HUES48 (cell line): Measurements from ENCODE around the gene ASPSCR1.
A peak's percentile ranks its signal among the peaks of the same experiment; 100 is the strongest.
"Not testable (repeated sequence)": the region's sequence is repeated elsewhere in the genome, so short reads cannot be mapped to it uniquely, and the experiment has no call there.

Experiments
- H3K27ac ChIP-seq: one replicate; pipeline ENCODE4 v1.7.0; 2013; ENCODE audit warnings: low read depth, low read length, inconsistent platforms
- H3K27me3 ChIP-seq: 2 replicates; pipeline ENCODE4 v1.6.1; 2013; ENCODE audit warnings: mild to moderate bottlenecking, low read length; ENCODE audit not compliant: control insufficient read depth, insufficient read depth
- H3K36me3 ChIP-seq: 2 replicates; pipeline ENCODE4 v1.6.1; 2013; ENCODE audit warnings: low read length; ENCODE audit not compliant: control insufficient read depth, insufficient read depth
- H3K4me1 ChIP-seq: 2 replicates; pipeline ENCODE4 v1.6.1; 2013; ENCODE audit warnings: mild to moderate bottlenecking, low read length; ENCODE audit not compliant: control insufficient read depth, insufficient read depth
- H3K4me3 ChIP-seq: 2 replicates; pipeline ENCODE4 v1.5.1; 2013; ENCODE audit warnings: mild to moderate bottlenecking, low read depth, low read length
- H3K9ac ChIP-seq: 2 replicates; pipeline ENCODE4 v1.6.1; 2013; ENCODE audit warnings: mild to moderate bottlenecking, low read depth, low read length, moderate library complexity
- H3K9me3 ChIP-seq: 2 replicates; pipeline ENCODE4 v1.6.1; 2013; ENCODE audit warnings: low read length; ENCODE audit not compliant: control insufficient read depth, insufficient read depth

ASPSCR1 gene

GRCh38 chr17:81980122-81980521, 2.7 kb downstream of the ASPSCR1 start:
- Histone ChIP-seq H3K27ac (no peak overlapping the region), H3K36me3 (peaks cover 25% of the 10 kb centered on the region), H3K9ac (no peak overlapping the region), H3K27me3 (peaks cover 18% of the 10 kb centered on the region), H3K9me3 (no peaks in the 10 kb centered on the region), H3K4me3 (no peak overlapping the region), H3K4me1 (no peaks in the 10 kb centered on the region)

GRCh38 chr17:81980707-81981343, 3.4 kb downstream of the ASPSCR1 start:
- no peak overlapping the region for H3K9ac ChIP-seq
- no peaks in the 10 kb centered on the region for H3K9me3 ChIP-seq
- H3K4me3 ChIP-seq: no peak overlapping the region
- peaks cover 32% of the 10 kb centered on the region for H3K36me3 ChIP-seq
- H3K4me1 ChIP-seq: no peaks in the 10 kb centered on the region
- peaks cover 12% of the 10 kb centered on the region for H3K27me3 ChIP-seq
- H3K27ac ChIP-seq: no peak overlapping the region

DNA sequence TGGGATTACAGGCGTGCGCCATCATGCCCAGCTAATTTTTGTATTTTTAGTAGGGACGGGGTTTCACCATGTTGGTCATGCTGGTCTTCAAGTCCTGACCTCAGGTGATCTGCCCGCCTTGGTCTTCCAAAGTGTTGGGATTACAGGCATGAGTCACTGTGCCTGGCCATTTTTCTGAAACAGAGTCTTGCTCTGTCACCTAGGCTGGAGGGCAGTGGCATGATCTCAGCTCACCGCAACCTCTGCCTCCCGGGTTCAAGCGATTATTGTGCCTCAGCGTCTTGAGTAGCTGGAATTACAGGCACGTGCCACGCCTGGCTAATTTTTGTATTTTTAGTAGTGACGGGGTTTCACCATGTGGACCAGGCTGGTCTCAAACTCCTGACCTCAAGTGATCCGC, 4.1 kb downstream of the ASPSCR1 start:
- H3K27me3 ChIP-seq, H3K27ac ChIP-seq, H3K4me3 ChIP-seq, H3K9ac ChIP-seq, H3K4me1 ChIP-seq, H3K9me3 ChIP-seq: not testable (repeated sequence)
- peaks cover 39% of the 10 kb centered on the region for H3K36me3 ChIP-seq

GRCh38 chr17:81983011-81983638, 5.7 kb downstream of the ASPSCR1 start:
- Histone ChIP-seq H3K36me3 (peaks cover 46% of the 10 kb centered on the region), H3K4me1 (no peaks in the 10 kb centered on the region), H3K9ac (no peak overlapping the region), H3K27ac (no peak overlapping the region), H3K27me3 (no peaks in the 10 kb centered on the region), H3K4me3 (no peak overlapping the region), H3K9me3 (no peaks in the 10 kb centered on the region)

DNA sequence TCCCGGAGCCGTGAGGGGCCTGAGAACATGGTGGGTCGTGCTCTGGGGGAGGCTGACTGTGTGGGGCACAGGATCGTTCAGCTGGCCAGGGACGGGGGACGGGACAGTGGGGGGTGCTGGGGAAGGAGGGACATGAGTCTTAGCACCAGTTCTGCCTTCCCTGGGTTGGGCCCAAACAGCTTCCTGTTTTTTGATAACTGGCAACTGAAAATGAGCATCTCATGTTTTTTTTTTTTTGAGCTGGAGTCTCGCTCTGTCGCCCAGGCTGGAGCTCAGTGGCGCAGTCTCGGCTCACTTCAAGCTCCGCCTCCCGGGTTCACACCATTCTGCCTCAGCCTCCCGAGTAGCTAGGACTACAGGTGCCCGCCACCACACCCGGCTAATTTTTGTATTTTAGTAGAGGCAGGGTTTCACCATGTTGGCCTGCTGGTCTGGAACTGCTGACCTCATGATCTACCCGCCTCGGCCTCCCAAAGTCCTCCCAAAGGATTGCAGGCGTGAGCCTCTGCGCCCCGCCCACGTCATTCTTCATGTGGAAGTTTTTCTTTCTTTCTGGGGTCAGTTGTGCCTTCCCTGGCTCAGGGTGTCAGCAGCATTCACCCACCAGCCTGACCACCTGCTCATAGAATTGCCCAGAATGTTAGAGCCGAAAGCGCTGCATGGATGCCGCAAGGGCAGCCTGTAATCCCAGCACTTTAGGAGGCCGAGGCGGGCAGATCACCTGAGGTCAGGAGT, 6.4 kb downstream of the ASPSCR1 start:
- no peak overlapping the region for H3K4me3 ChIP-seq
- no peak overlapping the region for H3K27ac ChIP-seq
- H3K36me3 ChIP-seq: peaks cover 46% of the 10 kb centered on the region
- no peaks in the 10 kb centered on the region for H3K27me3 ChIP-seq
- H3K4me1 ChIP-seq: no peaks in the 10 kb centered on the region
- no peaks in the 10 kb centered on the region for H3K9me3 ChIP-seq
- no peak overlapping the region for H3K9ac ChIP-seq

DNA sequence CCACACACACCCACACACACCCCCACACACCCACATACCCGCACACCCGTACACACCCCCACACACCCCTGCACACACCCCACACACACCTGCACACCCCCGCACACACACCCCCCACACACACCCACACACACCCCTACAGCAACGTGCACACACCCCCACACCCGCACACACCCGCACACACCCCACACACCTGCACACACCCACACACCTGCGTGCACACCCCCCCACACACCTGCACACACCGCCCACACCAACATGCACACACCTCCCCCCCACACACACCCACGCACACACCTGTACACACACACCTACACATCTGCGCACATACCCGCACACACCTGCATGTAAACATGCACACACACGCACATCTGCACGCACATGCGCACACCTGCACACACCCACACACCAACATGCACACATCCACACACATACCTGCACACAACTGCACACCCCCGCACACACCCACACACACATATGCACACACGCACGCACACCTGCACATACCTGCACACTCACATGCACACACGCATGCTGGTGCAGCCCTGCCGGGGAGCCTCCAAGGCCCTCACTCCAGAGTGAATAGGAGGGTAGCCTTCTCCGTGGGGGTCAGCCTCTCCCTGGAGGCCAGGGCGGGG, 7.5 kb downstream of the ASPSCR1 start:
- Histone ChIP-seq H3K36me3 (peaks cover 40% of the 10 kb centered on the region), H3K4me1 (no peaks in the 10 kb centered on the region), H3K4me3 (no peak overlapping the region), H3K9me3 (no peaks in the 10 kb centered on the region), H3K9ac (no peak overlapping the region), H3K27ac (no peak overlapping the region), H3K27me3 (no peaks in the 10 kb centered on the region)

- Histone ChIP-seq H3K4me1 (peaks cover 3% of the 10 kb centered on the region), H3K36me3 (peaks cover 35% of the 10 kb centered on the region), H3K9ac (no peak overlapping the region), H3K9me3 (no peaks in the 10 kb centered on the region), H3K27me3 (no peaks in the 10 kb centered on the region), H3K27ac (no peak overlapping the region), H3K4me3 (no peak overlapping the region)
Observed at GRCh38 chr17:81986606-81987005, 9.2 kb downstream of the ASPSCR1 start.

GRCh38 chr17:81987161-81987770, 9.8 kb downstream of the ASPSCR1 start:
- no peaks in the 10 kb centered on the region for H3K27me3 ChIP-seq
- H3K4me3 ChIP-seq: no peak overlapping the region
- peaks cover 34% of the 10 kb centered on the region for H3K36me3 ChIP-seq
- H3K4me1 ChIP-seq: peaks cover 9% of the 10 kb centered on the region
- no peak overlapping the region for H3K27ac ChIP-seq
- H3K9me3 ChIP-seq: no peaks in the 10 kb centered on the region
- H3K9ac ChIP-seq: no peak overlapping the region

- peaks cover 14% of the 10 kb centered on the region for H3K36me3 ChIP-seq
- H3K4me3 ChIP-seq: no peak overlapping the region
- no peaks in the 10 kb centered on the region for H3K9me3 ChIP-seq
- no peak overlapping the region for H3K9ac ChIP-seq
- H3K4me1 ChIP-seq: peaks cover 16% of the 10 kb centered on the region
- no peak overlapping the region for H3K27ac ChIP-seq
- no peaks in the 10 kb centered on the region for H3K27me3 ChIP-seq
Observed at GRCh38 chr17:81990836-81991683, 13.6 kb downstream of the ASPSCR1 start.

DNA sequence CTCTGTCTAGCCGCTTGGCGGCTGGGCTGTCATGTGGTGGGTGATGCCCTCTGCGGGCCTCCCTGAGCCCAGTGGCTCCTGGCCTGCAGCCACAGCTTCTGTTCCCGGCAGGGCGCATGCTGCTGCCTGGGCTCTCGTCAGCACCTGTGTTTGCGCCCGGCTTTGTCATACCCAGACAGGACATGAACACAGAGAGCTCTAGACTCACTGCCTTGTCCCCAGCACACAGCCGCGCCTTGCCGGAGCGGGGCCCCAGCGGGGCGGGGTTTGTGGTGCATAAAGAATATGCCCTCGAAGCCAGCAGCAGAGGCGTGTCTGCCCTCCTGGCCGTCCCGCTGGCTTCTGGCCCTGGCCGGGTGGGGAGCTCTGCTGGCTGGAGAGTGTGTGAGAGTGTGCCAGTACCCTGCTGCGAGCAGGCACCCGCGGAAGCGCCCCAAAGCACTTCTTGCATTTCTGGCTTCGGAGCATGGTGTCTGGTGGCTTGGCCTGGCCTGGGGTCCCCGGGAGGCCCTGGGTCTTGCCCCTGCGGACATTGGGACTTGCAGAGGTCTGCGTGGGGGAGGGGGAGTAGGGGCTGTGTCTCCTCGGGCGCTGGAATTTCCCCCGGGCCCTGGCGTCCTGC, 14.4 kb downstream of the ASPSCR1 start:
- H3K4me1 ChIP-seq: peaks cover 16% of the 10 kb centered on the region
- no peak overlapping the region for H3K4me3 ChIP-seq
- no peaks in the 10 kb centered on the region for H3K27me3 ChIP-seq
- no peak overlapping the region for H3K9ac ChIP-seq
- no peaks in the 10 kb centered on the region for H3K9me3 ChIP-seq
- H3K27ac ChIP-seq: peak overlapping the region; percentile 64
- H3K36me3 ChIP-seq: peaks cover 9% of the 10 kb centered on the region; the same call in 1 of the 2 replicates
